HTERT RPE-1 (cell line): ENCODE measurements around the gene PTPRN.
"Not testable (repeated sequence)": the region's sequence is repeated elsewhere in the genome, so short reads cannot be mapped to it uniquely, and the experiment has no call there.

Source experiments
- in situ Hi-C: fragments of 300-500 bp; cut with MboI; formaldehyde crosslinking; loops from 4 replicates; pipeline ENCODE4 v1.14.3; 2020; ENCODE audit warnings: low sequenced_read_pairs

The PTPRN gene

GRCh38 chr2:219287580-219288265 is 21.5 kb downstream of the PTPRN start:
- in situ Hi-C loops = no loop called here

- in situ Hi-C loops = not testable (repeated sequence)
Observed at GRCh38 chr2:219287116-219287440, 22.1 kb downstream of the PTPRN start.

- in situ Hi-C loops = no loop called here
Observed at GRCh38 chr2:219286436-219287115, 22.6 kb downstream of the PTPRN start.

GRCh38 chr2:219285894-219286425 is 23.2 kb downstream of the PTPRN start:
- in situ Hi-C loops = no loop called here

GRCh38 chr2:219285373-219285735 is 23.8 kb downstream of the PTPRN start:
- in situ Hi-C loops = no loop called here

- in situ Hi-C loops = no loop called here
Observed at GRCh38 chr2:219284501-219285372, 24.5 kb downstream of the PTPRN start.

- in situ Hi-C loops = no loop called here
Observed at GRCh38 chr2:219282943-219283581, 26.1 kb downstream of the PTPRN start.

- in situ Hi-C loops = no loop called here
Observed at GRCh38 chr2:219282375-219282774, 26.8 kb downstream of the PTPRN start.

GRCh38 chr2:219281588-219281987 is 27.6 kb downstream of the PTPRN start:
- in situ Hi-C loops = no loop called here

- in situ Hi-C loops = no loop called here
Observed at GRCh38 chr2:219280651-219281050, 28.6 kb downstream of the PTPRN start.

GRCh38 chr2:219279916-219280516 is 29.2 kb downstream of the PTPRN start:
- in situ Hi-C loops = no loop called here

- in situ Hi-C loops = no loop called here
Observed at GRCh38 chr2:219279151-219279915, 29.9 kb downstream of the PTPRN start, which contains the start of gene DNAJB2. Gene DNAJB2 (plus strand): TSS chr2:219279366. CDS start chr2:219279834, 468 bp downstream.

GRCh38 chr2:219278655-219279150 is 30.5 kb downstream of the PTPRN start:
- in situ Hi-C loops = no loop called here

- in situ Hi-C loops = no loop called here
Observed at GRCh38 chr2:219277703-219278654, 31.2 kb downstream of the PTPRN start.

- in situ Hi-C loops = no loop called here
Observed at GRCh38 chr2:219274361-219274921, 34.8 kb downstream of the PTPRN start.

GRCh38 chr2:219273937-219274336 is 35.3 kb downstream of the PTPRN start:
- in situ Hi-C loops = no loop called here

GRCh38 chr2:219272995-219273394 is 36.2 kb downstream of the PTPRN start:
- in situ Hi-C loops = no loop called here

- in situ Hi-C loops = no loop called here
Observed at GRCh38 chr2:219272356-219272755, 36.8 kb downstream of the PTPRN start.
